GM21367 (cell line): ENCODE measurements around the gene ARNT2.

Source experiments
- ATAC-seq: cut with Tn5 transposase; IDR thresholded peaks from one replicate; pipeline ENCODE4 v1.9.1; 2021; ENCODE audit not compliant: unreplicated experiment

ARNT2 gene

GRCh38 chr15:80462836-80463512 lies 58.8 kb downstream of the ARNT2 start:
- ATAC-seq, result no peak

- ATAC-seq, result no peak
These were observed 60.9 kb downstream of the ARNT2 start for GRCh38 chr15:80464951-80465625.

- no peak for ATAC-seq
These were observed 61.4 kb downstream of the ARNT2 start for GRCh38 chr15:80465626-80466005.

DNA sequence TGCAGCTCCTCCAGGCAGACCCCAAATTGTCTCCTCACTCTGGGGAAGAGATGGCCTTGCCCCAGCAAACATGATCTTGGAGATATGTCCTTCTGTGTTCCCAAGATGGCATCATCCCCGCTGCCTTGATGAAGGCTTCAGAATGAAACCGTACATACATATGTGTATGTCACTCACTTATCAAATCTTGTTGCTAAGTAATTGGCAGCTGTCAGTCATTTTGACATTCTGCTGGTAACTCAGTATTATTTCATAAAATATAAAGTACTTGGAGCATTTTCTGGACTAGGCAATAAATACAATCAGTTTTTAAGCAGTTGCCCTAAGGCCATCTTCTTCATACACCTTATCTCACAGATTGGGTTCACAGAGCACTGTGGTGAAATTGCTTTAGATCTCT lies 62.4 kb downstream of the ARNT2 start:
- ATAC-seq, result no peak

DNA sequence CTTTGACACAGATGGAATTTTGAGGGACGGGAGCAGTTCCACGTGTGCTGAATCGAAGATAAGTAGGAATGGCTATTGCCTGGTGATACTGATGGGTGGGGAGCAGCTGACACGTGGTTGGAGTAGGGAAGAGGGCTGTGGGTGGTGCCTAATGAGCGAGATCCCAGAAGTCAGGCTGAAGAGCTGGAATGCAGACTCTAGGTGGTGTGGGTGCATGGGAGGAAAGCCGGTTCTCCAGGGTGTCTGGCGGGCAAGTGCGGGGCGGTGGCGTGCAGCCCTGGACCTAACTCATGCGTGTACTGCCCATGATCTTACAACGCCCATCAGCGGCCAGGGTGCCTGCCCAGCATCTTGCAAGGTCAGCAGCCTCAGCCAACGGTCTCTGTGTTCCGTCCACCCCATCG lies 63.1 kb downstream of the ARNT2 start:
- ATAC-seq, result no peak

DNA sequence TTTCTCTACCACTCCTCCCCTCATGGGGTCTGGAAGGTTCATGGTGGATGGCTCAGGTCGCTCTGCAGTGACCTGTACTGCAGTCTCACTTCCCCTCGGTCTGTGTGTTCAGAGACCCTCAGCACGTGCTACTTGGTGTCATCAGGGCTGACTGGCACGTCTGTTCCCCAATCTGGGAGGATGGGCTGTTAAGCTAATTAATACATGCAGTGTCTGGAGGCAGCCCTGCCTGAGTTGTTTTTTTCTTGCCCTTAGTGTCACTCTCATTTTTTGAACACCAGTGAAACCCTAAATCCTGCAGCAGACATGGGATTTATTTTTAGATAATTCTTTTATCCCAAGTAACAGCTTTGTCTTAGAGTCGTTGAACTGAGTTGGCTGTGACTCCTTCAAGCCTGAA lies 64.6 kb downstream of the ARNT2 start:
- no peak for ATAC-seq

DNA sequence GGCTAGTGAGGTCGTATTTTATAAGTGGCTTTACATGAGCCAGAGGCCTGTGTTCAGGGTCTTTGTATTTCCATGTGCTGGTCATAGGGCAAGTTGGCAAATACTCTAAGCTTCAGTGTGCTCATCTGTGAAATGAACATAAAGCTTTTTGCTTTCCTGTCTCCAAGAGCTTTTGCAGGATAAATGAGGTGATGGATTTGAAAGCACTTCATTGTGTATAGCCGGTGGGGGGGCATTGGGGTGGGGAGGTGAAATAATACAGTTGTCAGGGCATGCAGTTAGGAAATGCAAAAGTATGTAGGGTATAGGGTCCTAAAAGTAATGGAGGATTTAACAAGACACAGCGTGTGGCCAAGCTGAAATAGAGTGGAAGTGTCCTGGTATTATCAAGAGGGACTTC lies 67.7 kb downstream of the ARNT2 start:
- ATAC-seq, result no peak

DNA sequence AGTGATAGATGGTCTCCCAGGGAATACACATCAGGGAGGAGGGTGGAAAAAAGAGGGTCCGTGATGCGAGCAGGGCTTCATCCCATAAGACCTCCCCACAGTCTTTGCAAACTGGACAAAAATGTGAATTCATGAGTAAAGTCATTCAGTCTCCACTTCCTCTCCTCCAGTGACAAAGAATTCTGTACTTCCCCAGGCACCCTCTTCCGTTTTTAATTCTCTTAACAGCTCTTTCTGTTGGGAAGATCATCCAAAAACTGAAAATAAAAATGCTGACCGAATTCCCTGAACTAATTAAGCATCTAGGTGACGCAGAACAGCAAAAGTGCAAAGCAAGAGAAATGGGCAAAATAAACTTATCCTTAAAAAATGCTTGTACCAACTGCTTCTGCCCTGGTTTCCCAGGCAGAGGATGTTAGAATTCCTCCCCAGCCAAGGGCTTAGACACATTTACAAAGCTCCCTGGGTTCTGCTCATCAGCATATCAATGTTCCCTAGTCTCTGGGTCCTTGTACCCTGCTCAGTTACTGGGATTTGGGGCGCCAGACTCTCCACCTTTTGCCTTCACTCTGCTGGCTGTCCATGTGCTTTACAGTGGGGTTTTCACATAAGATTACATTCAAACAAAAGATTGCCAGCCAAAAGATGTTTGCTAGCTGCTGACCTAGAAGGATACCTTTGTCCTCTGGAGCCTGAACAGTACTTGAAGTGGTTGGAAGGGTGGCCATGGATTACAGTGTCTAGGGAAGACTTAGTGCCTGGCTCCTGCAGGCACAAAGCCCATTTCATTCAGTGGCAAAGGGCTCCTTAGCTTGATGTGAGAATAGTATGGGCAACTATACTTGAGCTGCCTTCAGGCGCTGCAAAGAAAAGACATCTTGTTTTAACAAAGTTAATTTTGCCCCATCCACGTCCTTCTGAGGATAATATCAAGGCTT lies 69.4 kb downstream of the ARNT2 start:
- ATAC-seq, result no peak

DNA sequence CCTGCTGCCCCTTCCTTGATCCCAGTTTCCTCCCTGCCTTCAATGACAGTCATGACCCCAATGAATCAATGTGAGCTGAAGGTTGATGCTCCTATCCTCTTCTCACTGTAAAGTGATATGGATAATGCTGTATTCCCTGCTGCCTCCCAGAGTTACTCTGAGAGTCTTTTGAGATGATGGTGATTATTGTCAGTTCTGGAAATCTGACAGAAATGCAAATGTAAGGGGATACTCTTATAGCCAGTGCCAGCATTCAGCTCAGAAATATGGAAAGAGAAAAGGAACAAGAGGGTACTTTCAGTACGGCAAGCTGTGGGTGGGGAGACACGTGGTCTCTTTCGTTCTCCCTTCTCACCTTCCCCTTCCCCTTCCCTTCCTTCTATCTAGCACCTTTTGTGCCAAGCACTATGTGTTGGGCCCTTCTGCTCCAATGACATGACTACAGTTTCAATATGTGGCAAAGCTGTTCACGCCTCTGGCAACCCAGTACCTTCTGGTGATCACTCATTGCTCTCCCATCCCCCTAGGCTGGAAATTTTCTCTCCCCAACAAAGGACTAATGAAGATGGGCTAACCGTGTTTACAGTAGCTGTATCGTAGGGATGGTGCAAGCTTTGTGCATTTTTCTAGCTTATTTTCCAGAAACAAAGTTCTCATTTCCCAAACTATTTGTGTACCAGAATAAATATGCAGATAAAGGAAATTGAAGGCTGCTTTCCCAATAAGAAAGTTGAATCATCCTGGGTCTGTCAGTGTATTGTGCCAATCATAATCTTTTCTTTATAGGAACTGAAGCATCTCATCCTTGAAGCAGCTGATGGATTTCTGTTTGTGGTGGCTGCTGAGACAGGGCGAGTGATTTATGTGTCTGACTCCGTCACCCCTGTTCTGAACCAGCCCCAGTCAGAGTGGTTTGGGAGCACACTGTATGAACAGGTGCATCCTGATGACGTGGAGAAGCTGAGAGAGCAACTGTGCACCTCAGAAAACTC lies 70.3 kb downstream of the ARNT2 start:
- ATAC-seq, result no peak

- ATAC-seq, result no peak
These were observed 71.4 kb downstream of the ARNT2 start for GRCh38 chr15:80475572-80475971.

- ATAC-seq, result no peak
These were observed 71.9 kb downstream of the ARNT2 start for GRCh38 chr15:80476036-80476435.

GRCh38 chr15:80478075-80478474 lies 73.9 kb downstream of the ARNT2 start:
- no peak for ATAC-seq

- no peak for ATAC-seq
These were observed 75.0 kb downstream of the ARNT2 start for GRCh38 chr15:80479191-80479590.

DNA sequence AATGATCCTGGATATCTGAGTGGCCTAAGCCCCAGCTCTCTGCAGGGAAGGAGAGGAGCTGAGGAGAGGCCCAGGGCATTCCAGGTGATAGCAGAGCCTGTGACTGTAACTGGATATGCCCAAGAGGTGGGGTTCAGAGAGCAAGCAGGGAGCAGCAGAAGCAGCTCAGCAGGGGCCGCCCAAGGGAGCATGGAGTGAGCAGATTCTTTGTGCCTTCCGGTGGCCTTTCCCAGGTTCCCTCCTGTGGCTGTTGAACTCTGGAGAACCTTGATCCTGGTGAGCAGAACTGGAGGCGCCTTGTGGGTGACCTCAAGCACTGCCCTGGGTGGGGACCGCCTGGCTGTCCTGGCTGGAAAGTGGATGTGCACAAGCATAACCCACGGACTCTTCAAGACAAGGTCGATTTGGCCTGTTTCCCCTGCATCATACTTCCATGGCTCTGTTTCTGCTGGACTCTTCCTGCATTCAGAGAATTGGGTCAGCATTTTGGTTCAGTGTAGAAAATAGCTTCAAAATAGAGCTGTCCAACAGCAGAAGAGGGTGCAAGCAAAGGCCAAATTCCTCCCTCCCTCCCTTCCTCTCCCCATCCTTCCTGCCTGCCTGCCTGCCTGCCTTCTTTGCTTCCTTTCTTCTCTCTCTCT lies 76.1 kb downstream of the ARNT2 start:
- ATAC-seq, result no peak

GRCh38 chr15:80480909-80481308 lies 76.7 kb downstream of the ARNT2 start:
- no peak for ATAC-seq

GRCh38 chr15:80482696-80483095 lies 78.5 kb downstream of the ARNT2 start:
- ATAC-seq, result no peak

GRCh38 chr15:80483725-80484161 lies 79.6 kb downstream of the ARNT2 start:
- no peak for ATAC-seq

- no peak for ATAC-seq
These were observed 80.2 kb downstream of the ARNT2 start for GRCh38 chr15:80484333-80484864.

- no peak for ATAC-seq
These were observed 81.4 kb downstream of the ARNT2 start for GRCh38 chr15:80485370-80486164.
